ENCODE data around the gene WIF1.
A peak's percentile ranks its signal among the peaks of the same experiment; 100 is the strongest.

Gene WIF1, protein sequence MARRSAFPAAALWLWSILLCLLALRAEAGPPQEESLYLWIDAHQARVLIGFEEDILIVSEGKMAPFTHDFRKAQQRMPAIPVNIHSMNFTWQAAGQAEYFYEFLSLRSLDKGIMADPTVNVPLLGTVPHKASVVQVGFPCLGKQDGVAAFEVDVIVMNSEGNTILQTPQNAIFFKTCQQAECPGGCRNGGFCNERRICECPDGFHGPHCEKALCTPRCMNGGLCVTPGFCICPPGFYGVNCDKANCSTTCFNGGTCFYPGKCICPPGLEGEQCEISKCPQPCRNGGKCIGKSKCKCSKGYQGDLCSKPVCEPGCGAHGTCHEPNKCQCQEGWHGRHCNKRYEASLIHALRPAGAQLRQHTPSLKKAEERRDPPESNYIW

DNA sequence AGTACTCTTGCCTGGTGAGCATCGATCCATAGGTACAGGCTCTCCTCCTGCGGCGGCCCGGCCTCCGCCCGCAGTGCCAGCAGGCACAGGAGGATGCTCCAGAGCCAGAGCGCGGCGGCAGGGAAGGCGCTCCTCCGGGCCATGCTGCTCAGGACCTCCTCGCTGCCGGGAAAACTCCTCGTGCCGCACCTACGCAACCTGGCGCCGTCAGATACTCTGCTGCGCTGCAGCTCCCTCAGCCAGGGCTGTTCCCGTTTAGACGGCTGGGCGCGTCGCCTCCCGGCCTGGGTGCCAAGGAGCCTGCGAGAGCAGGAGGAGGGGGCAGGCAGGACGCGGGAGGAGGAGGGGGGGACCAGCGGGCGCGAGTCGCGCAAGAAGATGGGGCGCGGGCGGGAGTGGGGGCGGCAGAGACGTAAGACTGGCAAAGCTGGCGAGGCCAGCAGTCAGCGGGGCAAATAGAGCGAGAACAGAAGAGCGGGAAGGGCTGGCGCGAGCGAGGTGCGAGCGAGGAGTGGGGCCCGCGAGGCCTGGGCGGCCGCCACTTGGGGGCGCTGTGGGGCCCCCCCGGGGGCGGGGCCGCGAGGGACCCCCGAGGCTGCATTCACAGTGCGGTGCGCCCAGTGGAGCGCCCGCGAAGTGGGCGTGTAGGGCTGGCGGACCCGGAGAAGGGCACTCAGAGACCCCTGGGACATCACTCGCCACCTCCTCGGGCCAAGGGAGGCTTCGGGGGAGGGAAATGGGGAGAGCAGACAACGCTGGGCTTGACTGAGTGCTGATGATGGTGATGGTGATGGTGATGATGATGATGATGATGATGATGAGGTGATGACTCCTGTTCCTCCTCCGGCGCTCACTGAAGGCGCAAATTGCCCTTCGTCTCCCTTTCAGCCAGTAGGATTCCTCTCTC is at the start of gene WIF1:
WIF1 (minus strand) TSS at position 257 of the 907 bp plus-strand sequence; CDS start at position 143, 114 bp downstream.
- Histone ChIP-seq H3K36me3 (ENCODE audit: insufficient read depth, low read length) (no peaks in the 10 kb centered on the region), H3K9me3 (ENCODE audit: control insufficient read depth, insufficient read depth, low read length) (no peaks in the 10 kb centered on the region), H3K4me1 (ENCODE audit: insufficient read depth, low read length) (no peaks in the 10 kb centered on the region), H3K9ac (ENCODE audit: low read depth, low read length) (peak within 1 kb of the TSS; percentile 58; the same call in 1 of the 2 replicates)

DNA sequence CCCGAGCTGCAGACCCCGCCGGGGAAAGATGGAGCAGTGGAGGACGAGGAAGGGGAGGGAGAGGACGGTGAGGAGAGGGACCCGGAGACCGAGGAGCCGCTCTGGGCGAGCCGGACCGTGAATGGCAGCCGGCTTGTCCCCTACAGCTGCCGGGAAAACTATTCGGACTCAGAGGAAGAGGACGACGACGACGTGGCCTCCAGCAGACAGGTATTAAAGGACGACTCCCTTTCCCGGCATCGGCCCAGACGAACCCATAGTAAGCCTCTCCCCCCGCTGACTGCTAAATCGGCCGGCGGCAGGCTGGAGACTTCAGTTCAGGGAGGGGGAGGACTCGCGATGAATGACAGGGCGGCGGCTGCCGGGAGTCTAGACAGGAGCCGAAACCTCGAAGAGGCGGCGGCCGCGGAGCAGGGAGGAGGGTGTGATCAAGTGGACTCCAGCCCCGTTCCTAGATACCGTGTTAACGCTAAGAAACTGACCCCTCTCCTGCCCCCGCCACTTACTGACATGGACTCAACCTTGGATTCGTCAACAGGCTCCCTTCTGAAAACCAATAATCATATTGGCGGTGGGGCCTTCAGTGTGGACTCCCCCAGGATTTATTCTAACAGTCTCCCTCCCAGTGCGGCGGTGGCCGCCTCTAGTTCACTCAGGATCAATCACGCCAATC is 49.2 kb upstream of the WIF1 start:
- Histone ChIP-seq H3K9me3 (ENCODE audit: control insufficient read depth, insufficient read depth, low read length) (no peaks in the 10 kb centered on the region), H3K9ac (ENCODE audit: low read depth, low read length) (peak overlapping the region; percentile 96), H3K4me1 (ENCODE audit: insufficient read depth, low read length) (peaks cover 6% of the 10 kb centered on the region; the same call in 1 of the 2 replicates), H3K36me3 (ENCODE audit: insufficient read depth, low read length) (peaks cover 3% of the 10 kb centered on the region)

DNA sequence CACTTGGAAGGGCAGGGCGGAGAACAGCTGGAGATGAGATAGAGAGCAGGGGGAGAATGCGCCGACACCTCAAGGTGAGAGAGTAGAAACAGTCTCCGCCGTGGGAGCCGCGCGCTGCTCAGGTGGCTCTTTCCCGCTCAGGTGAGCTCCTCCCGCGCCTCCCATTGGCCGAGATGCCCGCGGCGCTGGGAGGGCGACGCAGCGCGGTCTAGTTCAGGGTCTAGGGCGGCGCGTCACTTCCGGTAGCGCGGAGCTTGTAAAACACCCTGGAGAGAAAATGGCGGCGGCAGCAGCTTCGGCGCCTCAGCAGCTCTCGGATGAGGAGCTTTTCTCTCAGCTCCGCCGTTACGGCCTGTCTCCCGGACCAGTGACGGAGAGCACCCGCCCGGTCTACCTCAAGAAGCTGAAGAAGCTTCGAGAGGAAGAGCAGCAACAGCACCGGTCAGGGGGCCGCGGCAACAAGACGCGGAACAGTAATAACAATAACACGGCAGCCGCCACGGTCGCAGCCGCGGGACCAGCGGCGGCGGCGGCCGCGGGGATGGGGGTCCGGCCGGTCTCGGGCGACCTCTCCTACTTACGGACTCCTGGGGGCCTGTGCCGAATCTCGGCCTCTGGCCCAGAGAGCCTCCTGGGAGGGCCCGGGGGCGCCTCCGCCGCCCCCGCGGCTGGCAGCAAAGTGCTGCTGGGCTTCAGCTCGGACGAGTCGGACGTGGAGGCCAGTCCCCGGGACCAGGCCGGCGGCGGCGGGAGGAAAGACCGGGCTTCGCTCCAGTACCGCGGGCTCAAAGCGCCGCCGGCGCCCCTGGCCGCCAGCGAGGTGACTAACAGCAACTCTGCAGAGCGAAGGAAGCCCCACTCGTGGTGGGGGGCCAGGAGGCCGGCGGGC is 48.5 kb upstream of the WIF1 start, which contains the start of gene LEMD3:
LEMD3 (plus strand) TSS at position 264 of the 889 bp plus-strand sequence; CDS start at position 278, 14 bp downstream.
- Histone ChIP-seq H3K36me3 (ENCODE audit: insufficient read depth, low read length) (no peaks in the 10 kb centered on the region), H3K9me3 (ENCODE audit: control insufficient read depth, insufficient read depth, low read length) (no peaks in the 10 kb centered on the region), H3K4me1 (ENCODE audit: insufficient read depth, low read length) (peaks cover 6% of the 10 kb centered on the region; the same call in 1 of the 2 replicates), H3K9ac (ENCODE audit: low read depth, low read length) (peak within 1 kb of the TSS; percentile 96)

DNA sequence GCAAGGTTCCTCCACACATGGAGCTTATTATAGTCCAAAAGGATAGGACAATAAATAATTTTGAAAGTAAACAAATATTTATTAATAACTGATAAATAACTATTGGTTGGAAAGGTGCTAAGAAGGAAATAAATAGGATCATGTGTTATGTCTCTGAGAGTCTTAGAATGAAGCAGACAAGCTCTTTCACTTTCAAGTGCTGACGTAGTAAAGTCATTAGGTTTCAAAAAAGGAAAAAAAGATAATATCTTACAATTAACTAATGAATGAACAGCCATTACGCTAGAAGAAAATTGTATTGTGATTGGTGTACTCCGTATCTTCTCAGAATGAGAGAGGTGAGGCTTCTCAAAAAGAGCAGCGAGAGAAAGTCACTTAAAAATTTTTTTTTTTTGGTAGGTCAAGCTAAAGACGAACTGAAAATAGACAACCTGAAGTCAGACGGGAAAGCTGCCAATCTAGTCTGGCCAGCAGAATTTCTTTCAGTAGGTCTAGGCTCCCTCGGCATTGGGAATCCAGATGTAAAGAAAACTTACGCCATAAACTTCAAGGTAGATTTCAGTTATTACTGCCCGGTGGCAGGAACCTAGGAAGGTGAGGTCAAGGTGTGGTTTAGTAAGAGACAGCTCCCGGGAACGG is 47.7 kb upstream of the WIF1 start:
- H3K9ac ChIP-seq (ENCODE audit: low read depth, low read length) = peak overlapping the region; percentile 96
- no peaks in the 10 kb centered on the region for H3K36me3 ChIP-seq (ENCODE audit: insufficient read depth, low read length)
- H3K9me3 ChIP-seq (ENCODE audit: control insufficient read depth, insufficient read depth, low read length) = no peaks in the 10 kb centered on the region
- H3K4me1 ChIP-seq (ENCODE audit: insufficient read depth, low read length) = peaks cover 5% of the 10 kb centered on the region; the same call in 1 of the 2 replicates

DNA sequence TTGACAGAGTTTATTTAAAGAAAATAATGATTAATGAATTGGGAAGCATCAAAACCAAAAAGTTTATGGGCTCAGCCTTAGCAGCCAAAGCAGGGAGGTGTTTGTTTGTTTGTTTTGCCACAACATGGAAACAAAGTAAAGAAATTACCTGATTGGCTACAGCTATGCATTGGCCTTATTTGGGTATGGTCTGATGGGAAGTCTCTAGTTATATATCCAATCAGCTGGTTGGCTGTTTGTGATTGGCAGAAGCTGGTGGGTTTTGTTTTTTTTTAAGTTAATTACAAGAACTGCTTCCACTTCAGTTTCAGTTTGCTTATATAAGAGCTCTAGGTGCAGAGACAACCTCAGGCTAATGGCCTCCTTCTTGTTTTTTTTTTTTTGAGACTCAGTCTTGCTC is 43.7 kb upstream of the WIF1 start:
- H3K36me3 ChIP-seq (ENCODE audit: insufficient read depth, low read length) = no peaks in the 10 kb centered on the region
- no peaks in the 10 kb centered on the region for H3K4me1 ChIP-seq (ENCODE audit: insufficient read depth, low read length)
- no peak overlapping the region for H3K9ac ChIP-seq (ENCODE audit: low read depth, low read length)
- H3K9me3 ChIP-seq (ENCODE audit: control insufficient read depth, insufficient read depth, low read length) = no peaks in the 10 kb centered on the region

DNA sequence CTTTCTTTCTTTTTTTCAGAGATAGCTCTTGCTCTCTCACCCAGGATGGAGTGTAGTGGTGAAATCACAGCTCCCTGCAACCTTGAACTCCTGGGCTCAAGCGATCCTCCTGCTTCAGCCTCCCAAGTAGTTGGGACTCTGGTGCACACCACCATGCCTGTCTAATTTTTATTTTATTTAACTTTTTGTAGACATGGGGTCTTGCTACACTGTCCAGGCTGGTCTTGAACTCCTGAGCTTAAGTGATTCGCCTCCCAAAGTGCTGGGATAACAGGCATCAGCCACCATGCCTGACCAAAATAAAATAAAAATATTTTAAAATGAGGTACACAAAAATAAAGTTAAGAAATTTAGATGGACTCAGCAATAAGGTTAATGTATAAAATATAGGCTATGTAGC is 43.1 kb upstream of the WIF1 start:
- no peaks in the 10 kb centered on the region for H3K9me3 ChIP-seq (ENCODE audit: control insufficient read depth, insufficient read depth, low read length)
- no peaks in the 10 kb centered on the region for H3K4me1 ChIP-seq (ENCODE audit: insufficient read depth, low read length)
- H3K36me3 ChIP-seq (ENCODE audit: insufficient read depth, low read length) = no peaks in the 10 kb centered on the region
- no peak overlapping the region for H3K9ac ChIP-seq (ENCODE audit: low read depth, low read length)

DNA sequence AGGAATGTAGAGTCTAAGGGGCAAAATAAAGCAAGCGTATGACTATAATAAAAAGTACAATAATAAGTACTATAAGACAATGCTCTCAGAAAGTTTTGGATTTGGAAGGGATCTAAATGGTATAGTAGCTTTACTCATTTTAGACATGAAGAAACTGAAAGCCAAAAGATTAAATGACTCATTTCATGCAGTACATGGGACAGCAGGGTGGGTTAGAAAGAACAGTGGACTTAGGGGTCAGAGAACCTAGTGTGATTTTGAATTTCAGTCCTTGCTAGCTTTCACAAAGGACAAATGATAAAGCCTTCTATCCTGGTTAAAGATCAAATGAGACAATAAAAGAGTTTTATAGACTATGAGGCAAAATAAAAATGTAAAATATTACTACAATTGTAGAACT is 41.5 kb upstream of the WIF1 start:
- Histone ChIP-seq H3K9me3 (ENCODE audit: control insufficient read depth, insufficient read depth, low read length) (no peaks in the 10 kb centered on the region), H3K36me3 (ENCODE audit: insufficient read depth, low read length) (no peaks in the 10 kb centered on the region), H3K9ac (ENCODE audit: low read depth, low read length) (no peak overlapping the region), H3K4me1 (ENCODE audit: insufficient read depth, low read length) (no peaks in the 10 kb centered on the region)

DNA sequence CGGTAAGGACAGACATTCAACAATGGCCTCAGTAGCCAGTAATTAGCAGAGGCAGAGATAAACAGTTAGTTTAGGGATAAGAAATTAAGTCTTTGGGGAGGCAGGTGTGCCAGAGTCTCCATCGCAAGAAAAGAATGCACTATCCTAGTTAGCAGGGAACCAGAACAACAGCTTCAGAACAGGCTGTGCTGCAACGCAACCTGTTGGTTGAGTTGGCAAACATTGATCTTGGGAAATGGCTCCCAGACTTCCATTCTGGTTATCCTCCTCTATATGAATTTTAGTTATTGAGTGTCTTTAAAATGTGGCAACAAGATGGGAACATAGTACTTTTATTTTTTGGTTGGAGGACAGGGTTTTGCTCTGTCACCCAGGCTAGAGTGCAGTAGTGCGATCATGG is 36.0 kb upstream of the WIF1 start:
- Histone ChIP-seq H3K36me3 (ENCODE audit: insufficient read depth, low read length) (no peaks in the 10 kb centered on the region), H3K4me1 (ENCODE audit: insufficient read depth, low read length) (peaks cover 9% of the 10 kb centered on the region; the same call in 1 of the 2 replicates), H3K9me3 (ENCODE audit: control insufficient read depth, insufficient read depth, low read length) (no peaks in the 10 kb centered on the region), H3K9ac (ENCODE audit: low read depth, low read length) (no peak overlapping the region)

DNA sequence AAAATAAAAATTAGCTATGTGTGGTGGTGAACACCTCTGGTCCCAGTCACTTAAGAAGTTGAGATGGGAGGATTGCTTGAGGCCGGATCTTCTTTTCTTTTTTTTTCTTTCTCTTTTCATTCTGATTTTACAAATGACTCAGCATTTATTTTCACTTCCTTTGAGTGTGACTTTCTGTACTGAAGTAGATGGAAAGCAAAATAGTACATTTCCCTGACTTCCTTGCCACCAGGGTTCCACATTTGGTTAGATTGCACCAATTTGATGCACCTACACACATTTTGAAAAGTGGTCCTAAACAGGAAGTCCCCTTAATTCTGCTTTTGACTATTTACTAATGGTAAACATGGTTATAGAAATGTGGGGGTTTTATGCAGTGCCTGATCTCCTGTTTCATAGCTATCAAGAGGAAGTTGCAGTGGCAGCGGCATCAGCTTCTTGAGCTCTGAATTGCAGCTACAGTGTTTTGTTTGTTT is 35.3 kb upstream of the WIF1 start:
- no peak overlapping the region for H3K9ac ChIP-seq (ENCODE audit: low read depth, low read length)
- peaks cover 9% of the 10 kb centered on the region; the same call in 1 of the 2 replicates for H3K4me1 ChIP-seq (ENCODE audit: insufficient read depth, low read length)
- no peaks in the 10 kb centered on the region for H3K9me3 ChIP-seq (ENCODE audit: control insufficient read depth, insufficient read depth, low read length)
- no peaks in the 10 kb centered on the region for H3K36me3 ChIP-seq (ENCODE audit: insufficient read depth, low read length)

DNA sequence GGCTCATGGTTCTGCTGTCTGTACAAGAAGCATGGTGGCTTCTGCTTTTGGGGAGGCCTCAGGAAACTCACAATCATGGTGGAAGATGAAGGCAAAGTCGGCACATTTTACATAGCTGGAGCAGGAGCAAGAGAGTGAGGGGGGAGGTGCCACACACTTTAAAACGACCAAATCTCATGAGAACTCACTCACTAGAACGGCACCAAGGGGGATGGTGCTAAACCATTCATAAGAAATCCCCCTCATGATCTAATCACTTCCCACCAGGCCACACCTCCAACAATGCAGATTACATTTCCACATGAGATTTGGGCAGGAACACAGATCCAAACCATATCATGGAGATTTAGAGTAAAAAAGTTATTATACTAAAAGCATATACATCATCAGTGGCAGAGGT is 34.7 kb upstream of the WIF1 start:
- Histone ChIP-seq H3K9me3 (ENCODE audit: control insufficient read depth, insufficient read depth, low read length) (no peaks in the 10 kb centered on the region), H3K36me3 (ENCODE audit: insufficient read depth, low read length) (no peaks in the 10 kb centered on the region), H3K4me1 (ENCODE audit: insufficient read depth, low read length) (peaks cover 9% of the 10 kb centered on the region; the same call in 1 of the 2 replicates), H3K9ac (ENCODE audit: low read depth, low read length) (no peak overlapping the region)

DNA sequence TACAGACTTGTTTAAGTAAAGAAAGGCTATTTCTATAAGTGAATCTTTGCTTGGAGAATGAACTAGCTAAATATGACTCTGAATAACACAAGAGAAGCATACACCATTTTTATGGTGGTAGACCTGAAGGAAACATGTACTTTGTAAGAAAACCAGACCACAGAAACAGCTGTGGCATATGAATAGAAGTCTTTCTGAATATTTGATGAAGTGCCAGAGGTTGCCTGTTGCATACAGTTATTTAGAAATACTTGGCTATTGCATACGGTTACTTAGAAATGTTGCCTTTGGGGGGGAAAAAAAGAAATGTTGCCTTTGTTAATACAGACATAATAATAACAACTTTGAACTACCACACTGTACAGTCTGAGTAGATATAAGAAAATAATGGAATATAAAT is 31.5 kb upstream of the WIF1 start:
- H3K4me1 ChIP-seq (ENCODE audit: insufficient read depth, low read length) = peaks cover 9% of the 10 kb centered on the region; the same call in 1 of the 2 replicates
- no peaks in the 10 kb centered on the region for H3K9me3 ChIP-seq (ENCODE audit: control insufficient read depth, insufficient read depth, low read length)
- H3K9ac ChIP-seq (ENCODE audit: low read depth, low read length) = no peak overlapping the region
- H3K36me3 ChIP-seq (ENCODE audit: insufficient read depth, low read length) = no peaks in the 10 kb centered on the region

DNA sequence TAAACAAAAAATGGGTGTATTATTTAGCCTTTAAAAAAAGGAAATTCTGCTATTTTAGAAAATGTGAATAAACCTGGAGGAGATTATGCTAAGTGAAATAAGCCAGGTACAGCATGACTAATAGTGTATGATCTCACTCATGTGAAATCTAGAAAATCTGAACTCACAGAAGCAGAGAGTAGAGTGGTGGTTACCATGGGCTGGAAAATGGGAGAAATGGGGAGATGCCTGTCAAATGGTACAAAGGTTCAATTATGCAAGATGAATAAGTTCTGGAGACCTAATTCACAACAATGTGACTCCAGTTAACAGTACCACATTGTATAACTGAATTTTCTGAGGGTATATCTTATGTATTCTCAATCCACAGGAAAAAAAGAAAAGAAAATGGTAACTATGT is 30.9 kb upstream of the WIF1 start:
- Histone ChIP-seq H3K9me3 (ENCODE audit: control insufficient read depth, insufficient read depth, low read length) (no peaks in the 10 kb centered on the region), H3K9ac (ENCODE audit: low read depth, low read length) (no peak overlapping the region), H3K36me3 (ENCODE audit: insufficient read depth, low read length) (no peaks in the 10 kb centered on the region), H3K4me1 (ENCODE audit: insufficient read depth, low read length) (peaks cover 9% of the 10 kb centered on the region; the same call in 1 of the 2 replicates)

Data from ES-I3 (cell line).